H1 (cell line): ENCODE results near the gene ZNF593. TPM values are rescaled to one million over a fixed set of nuclear protein-coding genes. Genes with fewer than 3 reads are reported as not detected.
A peak's percentile ranks its signal among the peaks of the same experiment; 100 is the strongest.

Experiments used
- CTCF ChIA-PET: fragments of 300-600 bp; sonication (Branson Sonifier 250); formaldehyde crosslinking; loops from one replicate; lab custom pipeline; 2021; ENCODE audit not compliant: partially characterized antibody; lab: Charles Lee
- POLR2A ChIA-PET: fragments of 300-600 bp; sonication (Branson Sonifier 250); formaldehyde crosslinking; loops from one replicate; lab custom pipeline; 2021; ENCODE audit warnings: inconsistent platforms; ENCODE audit not compliant: partially characterized antibody; lab: Charles Lee
- DNase-seq, 2 experiments: peaks; one replicate each; pipeline versions ENCODE4 v3.0.0 to v3.0.0-alpha.2; 2010 to 2022; ENCODE audit warnings: low spot score in 2 of 2, low read depth in 1 of 2, mixed read lengths in 1 of 2
- FAIRE-seq: peaks from 2 replicates; lab custom pipeline; 2011; peaks lifted over from hg19 to GRCh38; lab: Jason Lieb, UNC
- H2AFZ ChIP-seq: 2 replicates; pipeline ENCODE4 v1.8.1; 2012; ENCODE audit warnings: low read length, inconsistent platforms
- H2AK5ac ChIP-seq: 2 replicates; pipeline ENCODE4 v1.6.1; 2013; ENCODE audit warnings: low read depth, low read length
- H2BK120ac ChIP-seq: replicated peaks from 2 replicates; pipeline ENCODE3; 2013; ENCODE audit warnings: low read depth, low read length, inconsistent platforms
- H2BK12ac ChIP-seq: 2 replicates; pipeline ENCODE4 v1.6.1; 2013; ENCODE audit warnings: low read depth, low read length
- H2BK15ac ChIP-seq: 2 replicates; pipeline ENCODE4 v1.6.1; 2013; ENCODE audit warnings: low read length
- H2BK20ac ChIP-seq: 2 replicates; pipeline ENCODE4 v1.6.1; 2013; ENCODE audit warnings: low read length
- H2BK5ac ChIP-seq: 2 replicates; pipeline ENCODE4 v1.6.1; 2013; ENCODE audit warnings: low read depth, low read length
- H3K14ac ChIP-seq: 2 replicates; pipeline ENCODE4 v1.6.1; 2013; ENCODE audit warnings: inconsistent platforms; ENCODE audit not compliant: insufficient read length
- H3K18ac ChIP-seq: 2 replicates; pipeline ENCODE4 v1.6.1; 2013; ENCODE audit warnings: low read length; ENCODE audit errors: extremely low read depth
- H3K23ac ChIP-seq: 2 replicates; pipeline ENCODE4 v1.6.1; 2013; ENCODE audit warnings: inconsistent platforms; ENCODE audit not compliant: insufficient read length
- H3K23me2 ChIP-seq: 2 replicates; pipeline ENCODE4 v1.6.1; 2013; ENCODE audit warnings: low read depth, low read length
- H3K27ac ChIP-seq: 2 replicates; pipeline ENCODE4 v1.6.1; 2011; ENCODE audit warnings: low read depth, low read length, inconsistent platforms
- H3K27me3 ChIP-seq, 4 experiments: replicated peaks in 1 of 4; 1 replicate in 1 of 4; 2 replicates in 3 of 4; pipeline versions ENCODE4 v1.6.1 to v1.8.1; 2011 to 2013; ENCODE audit warnings: low read length in 3 of 4, mild to moderate bottlenecking in 3 of 4, inconsistent platforms in 2 of 4, mixed read lengths in 2 of 4, moderate library complexity in 1 of 4; ENCODE audit not compliant: control insufficient read depth in 3 of 4, insufficient read depth in 3 of 4; ENCODE audit errors: extremely low read depth in 1 of 4
- H3K36me3 ChIP-seq, 4 experiments: 2 replicates each; pipeline versions ENCODE4 v1.6.1 to v1.8.1; 2011 to 2013; ENCODE audit warnings: mild to moderate bottlenecking in 4 of 4, low read length in 3 of 4, moderate library complexity in 2 of 4, control low read depth in 1 of 4, inconsistent platforms in 1 of 4; ENCODE audit not compliant: insufficient read depth in 4 of 4, control insufficient read depth in 2 of 4
- H3K4ac ChIP-seq: replicated peaks from 2 replicates; pipeline ENCODE3; 2013; ENCODE audit warnings: low read length, low read depth, mixed read lengths, inconsistent platforms; ENCODE audit not compliant: insufficient read length
- H3K4me1 ChIP-seq, 4 experiments: replicated peaks in 1 of 4; 1 replicate in 1 of 4; 2 replicates in 3 of 4; pipeline versions ENCODE4 v1.6.1 to v1.8.1; 2011 to 2013; ENCODE audit warnings: low read length in 3 of 4, inconsistent platforms in 2 of 4, mixed read lengths in 1 of 4; ENCODE audit not compliant: insufficient read depth in 4 of 4, control insufficient read depth in 3 of 4
- H3K4me2 ChIP-seq, 2 experiments: 2 replicates each; pipeline versions ENCODE4 v1.6.1 to v1.8.1; 2011 to 2013; ENCODE audit warnings: low read depth in 2 of 2, low read length in 2 of 2, control low read depth in 1 of 2, inconsistent platforms in 1 of 2, mild to moderate bottlenecking in 1 of 2; ENCODE audit not compliant: insufficient read depth in 1 of 2
- H3K4me3 ChIP-seq, 4 experiments: fragments of 200-600, 300-600 bp in 1 of 4; sonication (generic), shearing (Covaris generic), sonication (Bioruptor Twin) in 1 of 4; 2 replicates each; pipeline versions ENCODE4 v1.5.1 to v1.8.1; 2011 to 2016; ENCODE audit warnings: low read length in 4 of 4, low read depth in 3 of 4, control low read depth in 2 of 4, inconsistent platforms in 2 of 4, mild to moderate bottlenecking in 2 of 4, mixed read lengths in 1 of 4, moderate library complexity in 1 of 4; ENCODE audit not compliant: insufficient read depth in 2 of 4; ENCODE audit errors: extremely low read depth in 1 of 4
- H3K56ac ChIP-seq: replicated peaks from 2 replicates; pipeline ENCODE3; 2013; ENCODE audit warnings: low read depth, mild to moderate bottlenecking, mixed read lengths, low read length, inconsistent platforms; ENCODE audit not compliant: insufficient read length
- H3K79me1 ChIP-seq: 2 replicates; pipeline ENCODE4 v1.6.1; 2013; ENCODE audit warnings: low read depth, low read length, control low read depth
- H3K79me2 ChIP-seq, 2 experiments: 2 replicates each; pipeline versions ENCODE4 v1.6.1 to v1.8.1; 2012 to 2013; ENCODE audit warnings: low read length in 2 of 2, mild to moderate bottlenecking in 2 of 2, inconsistent platforms in 1 of 2; ENCODE audit not compliant: insufficient read depth in 2 of 2, control insufficient read depth in 1 of 2
- H3K9ac ChIP-seq, 4 experiments: replicated peaks in 1 of 4; 1 replicate in 1 of 4; 2 replicates in 3 of 4; pipeline versions ENCODE4 v1.6.1 to v1.8.1; 2011 to 2013; ENCODE audit warnings: low read depth in 3 of 4, low read length in 3 of 4, control low read depth in 2 of 4, mild to moderate bottlenecking in 2 of 4, moderate library complexity in 2 of 4, inconsistent platforms in 1 of 4; ENCODE audit errors: extremely low read depth in 1 of 4
- H3K9me3 ChIP-seq, 2 experiments: 2 replicates each; pipeline versions ENCODE4 v1.6.1 to v1.8.1; 2012 to 2013; ENCODE audit warnings: mild to moderate bottlenecking in 2 of 2, moderate library complexity in 2 of 2, control low read depth in 1 of 2, inconsistent platforms in 1 of 2, low read depth in 1 of 2, low read length in 1 of 2, mixed read lengths in 1 of 2; ENCODE audit not compliant: insufficient read depth in 2 of 2
- H4K20me1 ChIP-seq, 2 experiments: replicated peaks in 1 of 2; 2 replicates each; pipeline versions ENCODE3 to v1.8.1; 2011 to 2013; ENCODE audit warnings: inconsistent platforms in 2 of 2, low read length in 2 of 2, mild to moderate bottlenecking in 1 of 2; ENCODE audit not compliant: insufficient read depth in 2 of 2, control insufficient read depth in 1 of 2
- H4K5ac ChIP-seq: 2 replicates; pipeline ENCODE4 v1.6.1; 2013; ENCODE audit warnings: low read length, low read depth, mixed read lengths, inconsistent platforms; ENCODE audit not compliant: insufficient read length
- H4K8ac ChIP-seq: 2 replicates; pipeline ENCODE4 v1.8.0; 2013; ENCODE audit warnings: mild to moderate bottlenecking, moderate library complexity, low read length, inconsistent platforms; ENCODE audit not compliant: insufficient read depth; ENCODE audit errors: extremely low read depth
- H4K91ac ChIP-seq: replicated peaks from 2 replicates; pipeline ENCODE3; 2013; ENCODE audit warnings: low read length, mixed read lengths, inconsistent platforms; ENCODE audit not compliant: insufficient read length
- E2F6 ChIP-seq: IDR thresholded peaks from 2 replicates; pipeline ENCODE4 v1.6.1; 2012; ENCODE audit warnings: inconsistent platforms
- JUND ChIP-seq: IDR thresholded peaks from 2 replicates; pipeline ENCODE4 v1.6.1; 2011; ENCODE audit warnings: mild to moderate bottlenecking, improper control_type of control experiment, low read length
- RBBP5 ChIP-seq: IDR thresholded peaks from 2 replicates; pipeline ENCODE4 v1.7.1; 2012; ENCODE audit warnings: low read depth, mild to moderate bottlenecking, inconsistent platforms, low read length, moderate library complexity, borderline replicate concordance
- TBP ChIP-seq: IDR thresholded peaks from 2 replicates; pipeline ENCODE4 v1.6.1; 2011; ENCODE audit warnings: low read depth, low read length, improper control_type of control experiment
- ZNF274 ChIP-seq: IDR thresholded peaks from 2 replicates; pipeline ENCODE4 v1.7.0; 2012; ENCODE audit warnings: low read length, borderline replicate concordance; ENCODE audit errors: extremely low read depth
- WGBS, 2 experiments: shearing (Covaris generic) in 1 of 2; methylation state at CpG; one replicate each; pipeline versions ENCODE4 v1.1.6 to v1.1.7; 2013 to 2015; ENCODE audit warnings: low lambda C conversion rate in 2 of 2, mixed read lengths in 2 of 2, inconsistent platforms in 1 of 2, low coverage in 1 of 2, missing lambda C conversion rate in 1 of 2; ENCODE audit not compliant: insufficient replicate concordance in 2 of 2, insufficient coverage in 1 of 2, insufficient read length in 1 of 2; ENCODE audit errors: extremely low coverage in 1 of 2, missing lambda C conversion rate in 1 of 2; 5-methylcytosine and 5-hydroxymethylcytosine counted together
- polyA plus RNA-seq, 7 experiments: library from polyadenylated mRNA; depleted of rRNA in 3 of 7; stranded (reverse) in 5 of 7; unstranded in 2 of 7; fragments of >200 nt in 5 of 7; fragments of 200-250 nt in 2 of 7; gene quantifications; 1 replicate in 5 of 7; 2 replicates in 1 of 7; 4 replicates in 1 of 7; pipeline versions ENCODE4 v1.2.1 to v1.2.3, GENCODE V29; 2011 to 2013; ENCODE audit warnings: missing spikeins in 2 of 7, mixed read lengths in 2 of 7
- total RNA-seq: library from RNA; stranded (reverse); fragmentation: NEBNext Ultra II Directional; extraction: Animal tissue kit (Norgen Biotek cat#: 25700); gene quantifications from 2 replicates; pipeline ENCODE4 v1.2.1, GENCODE V29; 2021

The ZNF593 gene
- total and polyA plus RNA-seq, 2 of the 8 experiments (the other 6 are each of a cell fraction or from before 2014, with no cell fraction given): 38.2 to 68.0 TPM

- DNase-seq: no peak
- ChIA-PET CTCF (interaction anchor here (1.1 to 1.6 kb wide), 2 partner anchors 11 to 37 kb away, joined by 5 to 6 read pairs; partner anchors contain the start of gene CEP85), POLR2A (interaction anchor here (2.4 kb wide), 1 partner anchor 8 kb away, joined by 9 read pairs; the partner anchor contains the start of gene CATSPER4)
- Histone ChIP-seq H2AK5ac (no peak overlapping the region), H2BK12ac (no peak overlapping the region), H3K27ac (no peak overlapping the region), H4K20me1 (no peaks in the 10 kb centered on the region), H4K91ac (peak overlapping the region; percentile 49), H3K9me3 (no peaks in the 10 kb centered on the region), H3K9ac (no peak overlapping the region), H3K79me1 (no peaks in the 10 kb centered on the region), H2AFZ (no peak overlapping the region), H3K4me1 (peaks cover 0 to 12% (median 5%) of the 10 kb centered on the region in 4 experiments; a peak in 5 of 7 replicates), H3K36me3 (no peaks in the 10 kb centered on the region), H3K14ac (no peak overlapping the region), H2BK20ac (no peak overlapping the region)
- TF ChIP-seq TBP (no peak), ZNF274 (no peak), RBBP5 (no peak), JUND (no peak), E2F6 (no peak)
- TF ChIP-seq, all 59 proteins: peak for 0
- no peak overlapping the region for H3K56ac ChIP-seq
- 80% methylated on average over 3 of the region's 3 CpGs; no CpG with 5 or more reads in 1 of the 2 experiments for WGBS, 2 experiments
- no peak overlapping the region for H4K5ac ChIP-seq
- H4K8ac ChIP-seq: no peak overlapping the region
- no peaks in the 10 kb centered on the region for H3K79me2 ChIP-seq
- H3K4me2 ChIP-seq: no peak overlapping the region
- no peak for FAIRE-seq
- H3K23ac ChIP-seq: no peak overlapping the region
- no peaks in the 10 kb centered on the region for H3K27me3 ChIP-seq
- no peak overlapping the region for H3K4ac ChIP-seq
- H3K18ac ChIP-seq: no peak overlapping the region
- H2BK5ac ChIP-seq: no peak overlapping the region
- no peak overlapping the region for H2BK15ac ChIP-seq
- no peak overlapping the region for H3K4me3 ChIP-seq
- H2BK120ac ChIP-seq: no peak overlapping the region
- H3K23me2 ChIP-seq: no peaks in the 10 kb centered on the region; the same call in 1 of the 2 replicates
Measured at GRCh38 chr1:26197301-26197700, 27.6 kb downstream of the ZNF593 start.
